Measurements from ENCODE around the gene MICU2.
"Not testable (repeated sequence)": the region's sequence is repeated elsewhere in the genome, so short reads cannot be mapped to it uniquely, and the experiment has no call there.

MICU2 gene

DNA sequence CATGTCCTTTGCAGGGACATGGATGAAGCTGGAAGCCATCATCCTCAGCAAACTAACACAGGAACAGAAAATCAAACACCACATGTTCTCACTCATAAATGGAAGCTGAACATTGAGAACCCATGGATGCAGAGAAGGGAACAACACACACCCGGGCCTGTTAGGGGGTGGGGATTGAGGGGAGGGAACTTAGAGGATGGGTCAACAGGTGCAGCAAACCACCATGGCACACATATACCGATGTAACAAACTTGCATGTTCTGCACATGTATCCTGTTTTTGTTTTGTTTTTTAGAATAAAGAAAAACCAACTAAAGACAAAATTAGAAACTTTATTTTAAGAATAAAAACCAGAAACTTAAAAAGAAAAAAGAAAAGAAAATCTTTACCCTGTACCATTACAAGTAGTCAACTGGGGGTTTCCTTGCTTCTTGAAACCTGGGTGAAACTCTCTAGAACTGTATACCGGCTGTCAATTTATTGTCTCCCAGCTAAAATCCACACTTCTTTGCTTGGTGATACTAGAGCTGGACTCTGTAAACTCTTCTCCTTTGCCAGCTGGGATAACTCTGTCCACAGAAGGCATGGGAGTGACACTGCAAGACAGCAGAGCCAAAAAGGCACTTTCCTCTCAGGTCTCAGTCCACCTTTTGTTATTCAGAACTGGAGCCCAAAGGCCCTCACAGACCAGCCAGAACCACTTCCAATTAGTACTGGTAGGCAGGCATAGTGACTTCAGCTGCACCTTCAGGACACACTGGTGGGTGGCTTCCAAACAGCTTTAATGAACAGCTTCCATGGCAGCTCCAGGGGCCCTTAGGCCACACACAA is 9.0 kb downstream of the MICU2 start:
- no peak for DNase-seq (ENCODE audit: low read depth, low spot score)

- DNase-seq (ENCODE audit: low read depth, low spot score), result not testable (repeated sequence)
Observed at GRCh38 chr13:21590665-21591456, 13.1 kb downstream of the MICU2 start.

- no peak for DNase-seq (ENCODE audit: low read depth, low spot score)
Observed at GRCh38 chr13:21590231-21590630, 13.7 kb downstream of the MICU2 start.

- not testable (repeated sequence) for DNase-seq (ENCODE audit: low read depth, low spot score)
Observed at GRCh38 chr13:21589510-21589909, 14.5 kb downstream of the MICU2 start.

DNA sequence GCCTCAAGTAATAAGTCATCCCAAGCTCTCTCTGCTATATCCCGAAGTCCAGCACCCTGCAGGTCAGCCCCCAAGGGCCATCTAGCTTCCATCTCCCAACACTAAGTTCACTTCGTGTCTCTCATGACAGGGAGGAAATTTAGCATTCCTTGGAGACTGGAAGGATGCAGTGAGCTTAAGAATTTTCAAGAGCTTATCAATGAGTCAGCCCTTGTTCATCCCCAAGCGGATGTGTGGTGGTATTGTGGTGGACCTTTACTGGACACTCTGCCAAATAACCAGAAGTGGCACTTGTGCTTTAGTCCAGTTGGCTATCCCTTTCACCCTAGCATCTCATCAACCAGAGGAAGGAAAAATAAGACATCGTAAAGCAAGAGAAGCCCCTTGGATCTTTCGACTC is 15.6 kb downstream of the MICU2 start:
- not testable (repeated sequence) for DNase-seq (ENCODE audit: low read depth, low spot score)

- DNase-seq (ENCODE audit: low read depth, low spot score), result no peak
Observed at GRCh38 chr13:21584973-21585592, 18.9 kb downstream of the MICU2 start.

DNA sequence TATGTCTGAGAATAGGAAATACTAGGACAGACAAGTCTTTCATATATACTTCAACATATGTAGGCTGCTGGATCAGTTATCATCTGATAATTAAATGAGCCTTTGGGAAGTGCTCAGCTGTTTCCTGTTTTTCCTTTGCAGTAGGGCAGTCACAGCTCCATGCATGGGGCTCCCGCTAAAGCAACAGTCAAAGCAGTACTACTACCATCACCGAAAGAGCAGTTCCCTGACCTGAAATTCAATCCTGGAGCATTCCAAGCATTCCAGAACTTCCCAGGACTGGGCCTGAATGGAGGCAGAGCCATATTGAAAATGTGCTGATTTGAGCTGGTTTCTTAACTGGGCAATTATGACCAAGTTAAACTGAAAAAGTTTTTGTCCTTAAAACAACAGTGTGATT is 20.5 kb downstream of the MICU2 start:
- no peak for DNase-seq (ENCODE audit: low read depth, low spot score)

GRCh38 chr13:21580736-21581135 is 23.2 kb downstream of the MICU2 start:
- DNase-seq (ENCODE audit: low read depth, low spot score), result no peak

DNA sequence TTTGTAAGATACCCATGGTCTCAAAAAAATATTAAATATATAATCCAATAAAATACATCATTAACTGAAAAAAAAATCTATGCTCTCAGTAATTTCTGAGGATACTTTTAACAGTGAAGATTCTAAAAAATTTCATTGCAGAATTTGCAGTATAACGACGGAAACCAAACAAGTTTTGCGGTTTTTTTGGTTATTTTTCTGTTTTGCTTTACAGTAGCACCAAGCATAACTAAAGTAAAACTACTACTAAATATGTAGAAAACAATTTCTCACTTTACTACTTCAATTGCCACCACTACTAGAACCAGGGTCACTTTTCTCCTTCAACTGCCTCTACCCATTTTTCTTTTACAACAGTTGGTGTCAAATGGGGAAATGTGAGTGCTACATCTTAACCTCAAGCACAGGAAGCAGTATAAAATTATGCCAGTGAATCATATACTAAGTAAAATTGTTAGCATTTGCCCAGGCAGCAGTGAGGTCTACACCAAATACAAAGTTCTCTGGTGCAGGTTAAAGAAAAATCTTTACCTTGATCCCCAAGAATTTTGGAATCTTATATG is 24.1 kb downstream of the MICU2 start:
- DNase-seq (ENCODE audit: low read depth, low spot score), result no peak

GRCh38 chr13:21578748-21579147 is 25.2 kb downstream of the MICU2 start:
- DNase-seq (ENCODE audit: low read depth, low spot score), result no peak

- no peak for DNase-seq (ENCODE audit: low read depth, low spot score)
Observed at GRCh38 chr13:21576426-21576825, 27.5 kb downstream of the MICU2 start.

GRCh38 chr13:21573920-21574712 is 29.9 kb downstream of the MICU2 start:
- no peak for DNase-seq (ENCODE audit: low read depth, low spot score)

DNA sequence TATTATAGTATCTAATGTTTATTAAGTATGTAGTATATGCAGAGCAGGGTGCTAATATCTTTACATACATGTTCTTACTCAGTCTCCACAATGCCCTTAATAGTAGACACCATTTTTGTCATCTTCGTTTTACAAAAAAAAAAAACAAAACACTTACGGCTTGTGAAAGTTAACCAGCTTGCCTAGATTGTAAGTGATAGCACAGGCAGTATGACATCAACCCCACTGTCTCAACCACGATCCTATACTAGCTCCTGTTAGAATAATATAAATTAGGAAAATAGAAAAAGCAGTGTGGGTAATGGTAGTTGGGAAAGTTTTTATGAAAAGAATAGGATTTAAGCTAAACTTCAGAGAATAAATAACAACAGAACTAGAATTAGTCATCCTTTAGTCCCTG is 34.3 kb downstream of the MICU2 start:
- DNase-seq (ENCODE audit: low read depth, low spot score), result no peak

- DNase-seq (ENCODE audit: low read depth, low spot score), result no peak
Observed at GRCh38 chr13:21568854-21569253, 35.1 kb downstream of the MICU2 start.

DNA sequence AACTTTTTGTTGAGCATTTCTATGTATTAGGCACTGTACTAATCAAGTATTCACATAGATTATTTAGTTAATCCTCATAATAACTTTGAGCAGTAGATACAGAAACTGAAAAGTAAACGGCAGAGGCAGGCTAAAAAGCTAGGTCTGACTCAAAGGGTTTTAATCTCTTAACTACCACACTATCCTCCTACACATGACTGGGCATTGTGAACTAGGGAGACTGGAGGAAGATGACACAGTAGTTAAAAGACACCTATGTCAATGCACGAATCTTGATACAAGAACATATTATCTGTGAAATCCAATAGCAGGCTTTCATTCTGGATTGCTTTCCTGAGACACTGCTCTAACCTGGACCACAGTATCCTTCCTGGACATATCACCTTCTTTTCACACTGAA is 36.3 kb downstream of the MICU2 start:
- DNase-seq (ENCODE audit: low read depth, low spot score), result no peak

GRCh38 chr13:21557995-21558394 is 46.0 kb downstream of the MICU2 start:
- DNase-seq (ENCODE audit: low read depth, low spot score), result no peak

- no peak for DNase-seq (ENCODE audit: low read depth, low spot score)
Observed at GRCh38 chr13:21556051-21556450, 47.9 kb downstream of the MICU2 start.

DNA sequence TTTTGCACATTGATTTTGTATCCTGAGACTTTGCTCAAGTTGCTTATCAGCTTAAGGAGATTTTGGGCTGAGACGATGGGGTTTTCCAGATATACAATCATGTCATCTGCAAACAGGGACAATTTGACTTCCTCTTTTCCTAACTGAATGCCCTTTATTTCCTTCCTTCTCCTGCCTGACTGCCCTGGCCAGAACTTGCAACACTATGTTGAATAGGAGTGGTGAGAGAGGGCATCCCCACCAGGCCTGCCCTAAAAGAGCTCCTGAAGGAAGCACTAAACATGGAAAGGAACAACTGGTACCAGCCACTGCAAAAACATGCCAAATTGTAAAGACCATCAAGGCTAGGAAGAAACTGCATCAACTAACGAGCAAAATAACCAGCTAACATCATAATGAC is 50.7 kb downstream of the MICU2 start:
- not testable (repeated sequence) for DNase-seq (ENCODE audit: low read depth, low spot score)

- no peak for DNase-seq (ENCODE audit: low read depth, low spot score)
Observed at GRCh38 chr13:21550918-21551317, 53.1 kb downstream of the MICU2 start.

DNA sequence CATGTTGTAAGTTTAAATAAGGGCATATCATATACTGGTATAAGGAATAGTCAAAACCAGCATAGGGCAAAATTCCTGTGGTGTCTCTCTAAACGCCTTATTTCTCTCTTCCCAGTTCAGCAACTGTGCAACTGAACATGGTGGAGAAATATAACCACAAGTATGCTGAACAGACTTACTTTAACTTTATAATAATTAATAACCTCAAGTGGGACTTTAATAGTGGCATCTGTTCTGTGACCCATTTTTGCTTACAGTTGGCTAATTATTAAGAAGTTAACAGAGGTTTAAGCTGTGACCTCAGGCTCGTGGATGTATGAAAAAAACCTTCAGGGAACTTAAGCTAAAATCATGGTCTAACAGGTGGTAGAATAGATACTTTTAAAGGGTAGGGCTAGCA is 54.3 kb downstream of the MICU2 start:
- DNase-seq (ENCODE audit: low read depth, low spot score), result no peak

DNA sequence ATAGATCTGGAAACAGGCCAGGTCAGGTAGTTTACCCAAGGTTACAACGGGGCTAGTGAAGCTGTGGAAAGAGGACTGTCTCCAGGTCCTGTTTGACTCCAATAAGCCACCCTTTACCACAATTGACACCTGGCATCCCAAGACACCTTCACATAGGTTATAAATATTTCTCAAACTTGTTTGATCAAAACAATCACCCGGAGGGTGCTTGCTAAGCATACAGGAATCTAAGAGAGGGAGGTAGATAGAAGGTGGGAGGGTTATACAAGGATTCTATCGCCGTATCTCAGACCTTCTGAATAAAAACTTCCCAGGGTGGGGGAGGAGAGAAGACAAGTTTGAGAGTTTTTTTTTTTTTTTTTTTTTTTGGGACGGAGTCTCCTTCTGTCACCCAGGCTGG is 55.4 kb downstream of the MICU2 start:
- DNase-seq (ENCODE audit: low read depth, low spot score), result no peak
